HUDEP-2 (cell line): ENCODE measurements around the gene DPF1.
"Not testable (repeated sequence)": the region's sequence is repeated elsewhere in the genome, so short reads cannot be mapped to it uniquely, and the experiment has no call there.

Source experiments
- DNase-seq, 76 experiments: peaks; one replicate each; lab custom pipeline; 2025; ENCODE audit not compliant: unreplicated experiment in 76 of 76; lab: John Stamatoyannopoulos, UW

The DPF1 gene

DNA sequence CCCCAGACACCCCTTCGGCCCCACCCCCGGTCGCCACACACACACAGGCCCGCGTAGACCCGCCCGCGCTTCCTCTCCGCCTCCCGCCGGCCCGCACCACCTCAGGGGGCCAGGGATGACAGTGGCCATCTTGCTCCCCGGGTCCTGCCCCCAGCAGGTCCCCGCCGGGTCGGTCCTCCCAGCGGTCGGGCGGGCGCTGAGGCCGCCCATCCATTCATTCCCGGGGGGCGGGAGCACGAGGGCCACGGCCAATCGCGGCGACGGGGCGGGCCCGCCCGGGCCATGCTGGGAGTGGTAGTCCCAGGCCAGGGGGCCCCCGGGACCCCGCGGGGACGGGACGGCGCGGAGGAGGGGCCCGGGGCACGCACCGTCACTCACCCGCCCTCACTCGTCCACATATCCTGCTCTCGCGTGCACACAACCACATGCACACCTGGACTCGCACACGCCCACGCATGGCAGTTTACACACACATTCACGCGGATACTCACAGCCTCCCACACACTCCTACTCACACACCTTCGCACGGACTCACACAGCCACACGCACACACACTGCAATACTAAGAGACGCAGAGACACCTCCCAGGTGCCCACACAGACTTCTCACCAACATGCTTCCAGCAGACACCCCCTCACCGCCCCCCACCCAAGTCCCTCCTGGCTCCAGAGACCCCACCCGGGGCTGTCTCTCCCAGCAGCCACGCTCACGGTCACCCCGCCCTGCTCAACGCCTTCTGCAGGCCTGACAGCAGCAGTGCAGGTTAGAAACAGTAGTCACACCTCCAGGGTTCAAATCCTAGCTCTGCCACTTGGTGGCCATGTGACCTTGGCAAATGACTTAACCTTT is at the start of gene DPF1:
Gene DPF1 (minus strand): TSS at position 209 of the 849 bp plus-strand sequence. CDS start 80 bp downstream, at position 129.
- peak in 72 of 76 experiments; percentile 16 to 94 (median 77) for DNase-seq

DNA sequence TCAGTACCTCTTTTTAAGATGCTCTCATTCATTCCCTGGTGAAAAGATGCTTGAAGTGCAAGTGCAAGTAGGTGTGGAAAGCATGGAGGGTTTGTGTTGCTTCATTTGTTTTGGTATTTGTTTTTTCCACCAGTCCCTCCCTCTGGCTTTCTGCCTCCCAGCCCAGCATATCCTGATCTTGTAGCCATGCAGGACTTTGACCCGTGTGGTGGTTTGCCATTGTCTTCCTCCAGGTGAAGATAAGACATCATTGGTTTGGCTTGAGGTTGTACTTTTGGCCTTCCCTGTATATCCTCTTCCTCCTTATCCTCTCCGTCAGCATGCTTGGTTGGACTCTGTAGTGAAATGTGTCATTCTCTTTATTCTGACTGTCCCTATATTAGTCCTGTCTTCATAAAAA is 49.5 kb upstream of the DPF1 start:
- no peak for DNase-seq

DNA sequence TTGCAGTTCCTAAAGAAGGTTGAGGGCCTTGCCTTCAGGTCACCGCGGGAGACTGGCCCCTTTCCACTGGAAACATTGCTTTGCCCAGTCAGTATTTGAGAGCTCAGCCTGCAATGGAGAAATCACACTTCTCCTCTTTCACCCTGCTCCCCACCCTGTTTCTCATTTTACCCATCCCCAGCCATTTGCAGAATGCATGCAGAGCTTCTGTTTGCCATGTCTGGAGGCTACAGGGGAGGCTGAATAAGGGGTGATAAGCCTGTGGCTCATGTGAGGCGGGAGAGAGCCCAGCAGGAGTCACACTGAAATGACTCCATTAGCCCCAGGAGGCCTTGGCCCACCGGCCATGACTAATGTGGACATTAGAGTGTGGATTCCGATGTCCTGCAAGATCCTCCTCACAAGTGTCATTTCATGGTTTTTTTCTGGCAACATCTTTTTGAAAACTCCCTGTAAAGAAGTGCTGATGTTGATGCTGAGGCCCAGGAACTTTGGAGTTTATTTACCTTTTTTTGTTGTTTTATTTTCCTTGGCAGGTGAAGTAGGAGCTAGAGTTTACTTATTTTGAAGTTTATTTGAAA is 46.7 kb upstream of the DPF1 start:
- peak in 52 of 76 experiments; percentile 15 to 75 (median 44) for DNase-seq

DNA sequence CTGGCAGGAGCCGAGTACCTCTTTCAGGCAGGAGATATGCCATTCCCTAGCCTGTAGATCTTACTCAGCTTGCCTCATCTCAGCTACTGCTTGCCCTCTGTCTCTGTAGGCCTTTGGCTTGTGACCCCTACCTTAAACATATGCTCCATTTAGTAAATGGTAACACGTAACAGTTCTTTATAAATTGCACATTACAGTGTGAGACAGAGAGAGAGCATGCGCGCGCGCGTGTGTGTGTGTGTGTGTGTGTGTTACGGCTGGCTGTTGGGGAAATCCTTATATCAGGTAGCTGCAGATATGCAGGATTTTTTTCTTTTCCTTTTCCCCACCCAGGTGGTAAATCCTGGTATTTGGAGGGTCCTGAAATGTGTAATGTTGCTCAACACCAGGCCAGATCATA is 44.5 kb upstream of the DPF1 start:
- DNase-seq = peak in 16 of 76 experiments; percentile 10 to 52 (median 28)

DNA sequence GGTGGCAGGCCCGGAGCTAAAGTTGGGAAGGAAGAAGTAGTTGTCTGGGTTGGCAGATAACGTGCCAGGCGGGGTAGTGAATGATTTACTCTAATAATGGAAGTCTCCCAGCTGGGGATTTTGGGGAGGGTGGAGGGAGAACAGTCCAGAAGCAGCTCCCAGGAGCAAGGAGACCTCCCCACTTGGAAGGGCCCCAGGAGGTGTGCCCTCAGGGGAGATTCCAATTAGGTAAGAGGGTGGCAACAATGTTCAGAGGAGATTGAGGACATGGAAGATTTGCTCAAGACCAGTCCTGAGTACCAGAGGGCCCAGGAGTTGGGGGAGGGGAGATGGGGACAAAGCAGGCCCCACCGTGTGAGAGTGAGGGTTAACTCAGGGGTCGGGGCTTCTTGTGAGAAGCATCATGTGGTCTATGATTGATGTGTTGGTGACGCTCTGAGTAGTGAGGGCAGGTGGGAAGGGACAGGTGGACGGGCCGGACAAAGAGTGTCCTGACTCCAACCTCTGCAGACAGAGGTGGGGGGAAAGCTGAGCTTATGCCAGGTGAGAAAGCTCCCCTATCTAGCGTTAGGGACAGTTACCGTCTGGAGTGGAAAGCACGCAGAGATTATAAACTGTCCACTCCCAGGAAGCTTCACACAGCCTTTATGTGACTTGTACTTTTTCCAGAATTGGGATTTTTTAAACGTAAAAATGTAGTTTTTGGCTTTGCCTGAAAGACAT is 43.9 kb upstream of the DPF1 start:
- DNase-seq = peak in 1 of 76 experiments; percentile 38

DNA sequence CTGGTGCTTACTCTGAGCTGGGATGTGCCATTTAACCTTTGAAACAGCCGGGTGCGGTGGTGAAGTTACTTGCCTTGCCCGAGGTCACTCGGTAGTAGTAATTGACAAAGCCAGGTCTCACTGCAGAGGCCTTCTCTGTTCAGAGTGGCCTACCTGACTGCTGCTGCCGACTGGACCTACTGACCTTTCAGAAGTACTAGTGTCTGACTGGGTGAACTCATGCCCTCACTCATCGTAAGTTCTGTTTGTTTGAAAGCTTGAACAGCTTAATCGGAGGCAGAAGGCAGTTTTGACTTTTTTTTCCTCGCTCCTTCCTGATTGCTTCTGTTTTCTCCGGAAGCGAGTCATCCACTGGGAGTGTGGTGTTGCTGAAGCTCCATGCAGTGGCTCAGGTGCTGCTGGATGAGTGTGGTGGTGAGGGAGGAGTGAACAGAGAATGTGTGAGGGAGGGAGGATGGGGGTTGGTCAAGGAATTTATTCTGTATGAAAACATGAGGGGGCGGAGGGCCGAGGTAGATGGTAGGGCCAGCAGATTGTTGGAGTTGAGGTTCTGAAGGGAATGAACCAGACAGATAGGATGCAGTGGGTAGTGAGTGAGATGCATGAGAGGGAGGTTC is 43.1 kb upstream of the DPF1 start:
- DNase-seq = no peak

DNA sequence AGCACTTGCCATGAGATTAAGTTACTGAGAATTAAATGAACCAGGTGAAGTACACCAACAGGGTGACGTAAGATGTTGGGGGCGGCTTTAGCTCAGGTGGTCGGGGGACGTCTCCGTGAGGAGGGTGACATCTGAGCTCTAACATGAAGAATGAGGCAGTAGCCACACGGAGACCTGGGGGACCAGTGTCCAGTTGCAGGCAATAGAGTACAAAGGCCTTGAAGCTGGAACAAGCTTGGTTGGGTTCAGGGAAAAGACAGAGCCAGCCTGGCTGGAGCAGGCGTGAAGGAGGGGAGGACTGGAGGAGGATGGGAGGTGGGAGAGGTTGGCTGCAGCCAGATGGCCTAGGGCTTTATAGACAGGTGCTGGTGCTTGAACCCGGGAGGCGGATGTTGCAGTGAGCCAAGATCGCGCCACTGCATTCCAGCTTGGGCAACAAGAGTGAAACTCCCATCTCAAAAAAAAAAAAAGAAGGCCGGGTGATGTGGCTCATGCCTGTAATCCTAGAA is 42.0 kb upstream of the DPF1 start:
- no peak for DNase-seq

DNA sequence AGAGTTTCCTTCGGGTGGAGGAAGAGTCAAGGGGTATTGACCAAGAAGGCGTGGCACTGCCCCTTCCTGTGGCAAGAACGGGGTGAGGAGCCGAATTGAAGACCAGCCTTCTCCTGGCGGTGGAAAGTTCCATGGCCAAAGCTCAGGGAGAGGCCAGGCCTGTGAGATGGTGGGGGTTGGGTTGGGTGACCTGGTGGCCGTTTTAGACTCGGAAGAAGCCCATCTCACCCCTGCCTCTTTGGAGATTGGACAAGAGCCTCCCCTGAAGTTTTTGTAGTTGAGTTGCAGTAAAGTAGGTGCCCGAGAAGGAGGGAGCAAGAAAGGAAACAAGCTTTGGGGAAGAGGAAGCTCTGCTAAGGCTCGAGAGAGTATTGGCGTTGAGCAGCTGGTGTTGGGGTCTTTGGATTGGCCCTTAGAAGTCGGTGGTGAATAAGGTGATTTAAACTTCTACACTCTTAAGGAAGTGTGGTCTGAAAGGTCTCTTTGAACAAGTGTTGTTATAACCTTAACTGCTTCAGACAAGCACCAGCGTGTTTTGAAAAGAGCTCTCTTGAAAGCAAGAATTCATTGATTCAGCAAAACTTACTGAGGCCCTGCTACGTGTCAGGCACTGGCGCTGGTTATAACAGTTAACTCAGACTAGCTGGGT is 41.3 kb upstream of the DPF1 start:
- DNase-seq = peak in 11 of 76 experiments; percentile 12 to 41 (median 25)

DNA sequence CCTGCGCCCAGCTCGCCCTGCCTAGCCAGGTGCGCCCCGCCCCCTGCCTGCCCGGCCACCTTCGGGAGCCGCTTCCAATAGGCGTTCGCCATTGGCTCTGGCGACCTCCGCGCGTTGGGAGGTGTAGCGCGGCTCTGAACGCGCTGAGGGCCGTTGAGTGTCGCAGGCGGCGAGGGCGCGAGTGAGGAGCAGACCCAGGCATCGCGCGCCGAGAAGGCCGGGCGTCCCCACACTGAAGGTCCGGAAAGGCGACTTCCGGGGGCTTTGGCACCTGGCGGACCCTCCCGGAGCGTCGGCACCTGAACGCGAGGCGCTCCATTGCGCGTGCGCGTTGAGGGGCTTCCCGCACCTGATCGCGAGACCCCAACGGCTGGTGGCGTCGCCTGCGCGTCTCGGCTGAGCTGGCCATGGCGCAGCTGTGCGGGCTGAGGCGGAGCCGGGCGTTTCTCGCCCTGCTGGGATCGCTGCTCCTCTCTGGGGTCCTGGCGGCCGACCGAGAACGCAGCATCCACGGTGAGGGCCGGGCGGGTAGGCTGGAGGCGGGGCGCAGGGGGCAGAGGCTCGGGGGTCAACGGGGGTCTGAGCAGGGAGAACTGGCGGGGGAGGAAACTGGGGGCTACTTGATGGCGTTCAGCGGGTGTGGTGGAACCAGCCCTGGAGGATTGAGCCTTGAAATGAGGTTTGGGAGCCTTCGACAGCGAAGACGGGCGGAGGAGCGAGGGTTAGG is 40.6 kb upstream of the DPF1 start, which contains the start of gene SPINT2:
Gene SPINT2 (plus strand): TSS at position 88 of the 727 bp plus-strand sequence. CDS start 320 bp downstream, at position 408.
- DNase-seq = peak in 44 of 76 experiments; percentile 32 to 83 (median 58)

DNA sequence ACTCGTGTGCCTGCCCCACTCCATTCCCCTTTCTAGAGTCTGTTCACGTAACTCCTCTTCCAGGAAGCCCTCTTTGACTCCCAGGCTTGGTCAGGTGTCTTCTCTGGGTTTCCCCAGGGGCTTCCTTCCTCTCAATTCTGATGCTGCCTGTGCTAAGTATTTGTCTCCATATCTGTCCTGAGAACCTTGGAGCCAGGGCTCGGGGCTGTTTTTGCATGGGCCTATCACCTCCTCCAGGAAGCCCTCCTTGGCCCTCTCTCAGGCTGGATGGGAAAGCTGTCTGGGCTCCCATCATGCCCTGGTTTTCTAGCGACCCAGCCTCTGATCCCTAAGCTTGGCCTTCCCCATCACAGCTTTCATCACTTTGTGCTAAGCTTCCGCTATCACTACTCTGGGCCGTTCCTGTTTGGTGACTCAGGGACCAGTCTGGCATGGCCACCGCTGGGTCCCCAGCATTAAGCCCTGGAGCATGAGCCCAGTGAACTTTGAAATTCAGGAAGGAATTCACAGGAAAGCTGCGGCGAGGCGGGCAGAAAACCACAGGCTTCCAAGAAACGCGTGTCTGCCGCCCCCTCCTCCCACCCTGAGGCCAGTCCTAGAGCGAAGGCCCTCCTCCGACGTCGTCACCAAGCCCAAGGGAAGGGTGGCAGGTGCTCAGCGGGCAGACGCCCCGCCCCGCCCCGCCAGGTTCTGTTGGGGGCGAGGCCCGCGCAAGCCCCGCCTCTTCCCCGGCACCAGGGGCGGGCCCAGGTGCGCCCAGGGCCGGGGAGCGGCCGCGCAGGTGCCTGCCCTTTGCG is 39.9 kb upstream of the DPF1 start:
- DNase-seq = peak in 45 of 76 experiments; percentile 24 to 79 (median 59)

DNA sequence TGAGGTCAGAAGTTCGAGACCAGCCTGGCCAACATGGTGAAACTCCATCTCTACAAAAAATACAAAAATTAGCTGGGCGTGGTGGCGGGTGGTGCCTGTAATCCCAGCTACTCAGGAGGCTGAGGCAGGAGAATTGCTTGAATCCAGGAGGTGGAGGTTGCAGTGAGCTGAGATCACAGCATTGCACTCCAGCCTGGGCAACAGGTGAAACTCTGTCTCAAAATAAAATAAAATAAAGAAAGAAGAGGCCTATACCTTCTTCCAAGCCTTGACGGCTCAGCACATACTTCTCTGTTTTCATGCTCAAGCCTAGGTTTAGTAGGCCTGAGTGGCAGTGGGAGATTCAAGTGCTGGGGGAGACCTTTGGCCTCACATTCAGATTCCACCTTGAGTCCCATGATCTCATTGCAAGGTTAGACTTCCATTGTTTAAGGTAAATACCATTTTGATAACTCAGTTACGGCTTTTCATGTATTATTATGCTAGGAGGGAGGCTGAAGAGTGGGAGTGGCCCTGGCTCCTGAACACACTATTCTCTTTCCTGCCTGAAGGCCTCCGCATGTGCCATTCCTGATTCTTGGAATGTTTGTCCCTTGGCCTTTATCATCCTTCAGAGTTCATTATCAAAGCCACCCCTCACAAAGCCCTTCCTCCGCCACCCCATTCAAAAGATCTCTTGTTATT is 38.7 kb upstream of the DPF1 start:
- DNase-seq = no peak

DNA sequence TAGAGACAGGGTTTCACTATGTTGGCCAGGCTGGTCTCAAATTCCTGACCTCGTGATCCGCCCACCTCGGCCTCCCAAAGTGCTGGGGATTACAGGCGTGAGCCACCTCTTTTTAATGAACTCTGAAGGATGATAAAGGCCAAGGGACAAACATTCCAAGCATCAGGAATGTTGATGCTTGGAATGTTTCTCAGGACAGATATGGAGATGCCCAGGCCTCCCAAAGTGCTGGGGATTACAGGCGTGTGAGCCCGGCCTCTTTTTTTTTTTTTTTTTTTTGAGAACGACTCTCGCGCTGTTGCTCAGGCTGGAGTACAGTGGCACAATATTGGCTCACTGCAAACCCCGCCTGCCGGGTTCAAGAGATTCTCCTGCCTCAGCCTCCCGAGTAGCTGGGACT is 37.9 kb upstream of the DPF1 start:
- DNase-seq = not testable (repeated sequence)

DNA sequence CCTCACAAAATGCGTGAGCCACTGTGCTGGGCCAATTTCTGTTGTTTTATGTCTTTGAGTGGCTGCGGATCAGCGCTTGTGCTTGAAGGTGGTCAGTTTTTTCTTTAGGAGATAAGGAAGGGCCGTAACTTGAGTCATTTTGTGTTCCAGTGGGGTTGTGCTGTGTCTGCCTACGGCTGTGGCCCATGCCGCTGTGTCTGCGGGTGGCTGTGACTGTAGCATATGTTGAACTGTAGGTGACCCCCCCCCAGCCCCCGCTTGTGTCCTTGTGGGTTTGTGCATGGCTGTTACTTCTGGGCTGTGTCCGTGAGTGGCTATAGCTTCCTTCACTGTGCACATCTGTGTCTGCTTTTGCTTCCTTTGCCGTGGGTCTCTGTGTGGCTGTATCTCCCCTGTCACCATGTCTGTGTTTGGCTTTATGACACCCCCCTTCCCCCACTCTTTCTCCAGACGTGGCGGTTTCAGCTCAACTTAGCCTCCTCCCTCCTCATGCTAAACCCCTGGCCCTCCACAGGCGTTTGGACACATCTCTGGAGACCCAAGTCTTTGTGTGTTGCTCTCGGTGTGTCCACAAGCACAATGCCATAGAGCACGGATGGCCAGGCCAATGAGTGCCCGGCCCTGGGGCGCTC is 31.5 kb upstream of the DPF1 start:
- DNase-seq = peak in 1 of 76 experiments; percentile 44

DNA sequence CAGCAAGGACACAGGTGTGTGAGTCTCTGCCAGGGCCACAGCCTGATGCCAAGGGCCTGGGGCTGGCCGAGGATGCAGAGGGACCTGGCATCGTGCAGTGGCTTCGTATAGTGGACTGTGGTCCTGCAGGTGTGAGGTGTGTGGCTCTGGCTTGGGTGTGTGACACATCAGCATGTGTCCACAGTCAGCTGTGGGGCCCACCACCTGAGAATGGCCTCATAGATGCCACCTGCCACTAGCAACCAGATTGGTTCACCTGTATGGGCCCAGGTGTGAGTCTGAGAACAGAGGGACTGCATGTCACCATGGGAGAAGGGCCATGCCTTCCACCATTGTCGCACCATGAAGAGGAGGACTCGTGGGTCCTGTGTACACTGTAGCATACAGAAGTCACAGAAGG is 29.8 kb upstream of the DPF1 start:
- no peak for DNase-seq

DNA sequence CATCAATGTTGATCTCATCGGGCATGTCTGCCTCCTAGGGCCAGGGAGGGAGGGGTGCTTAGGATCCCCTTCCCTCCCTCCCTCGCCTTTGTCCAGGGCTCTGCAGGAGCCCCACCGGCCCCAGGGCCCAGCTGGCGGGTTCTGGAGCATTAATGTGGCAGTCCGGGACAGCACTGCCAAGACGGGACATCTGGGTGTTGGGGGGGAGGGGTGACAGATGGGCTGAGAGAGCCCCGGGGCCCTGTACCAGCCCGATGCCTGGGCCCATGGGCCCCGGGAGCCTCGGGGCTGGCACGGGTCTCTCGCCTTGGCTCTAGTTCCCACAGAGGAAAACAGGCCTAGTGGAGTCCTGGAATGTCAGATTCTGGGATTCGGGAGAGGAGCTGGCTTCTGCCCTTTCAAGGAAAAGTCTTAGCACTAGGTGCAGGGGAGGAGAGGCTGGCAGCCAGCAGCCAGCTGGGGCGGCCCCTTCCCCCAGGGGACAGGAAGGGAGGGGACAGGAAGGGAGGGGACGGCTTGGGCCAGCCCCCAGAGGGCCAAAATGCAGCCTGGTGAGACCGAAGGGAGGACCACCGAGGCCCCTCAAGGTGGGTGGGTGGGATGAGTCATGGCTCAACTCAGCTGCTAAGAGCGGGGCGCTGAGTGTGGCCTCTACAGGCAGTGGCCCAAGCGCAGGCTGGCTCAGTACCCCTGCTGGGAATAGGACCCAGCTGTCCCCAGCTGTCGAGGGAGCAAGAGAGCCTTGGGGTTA is 29.1 kb upstream of the DPF1 start:
- DNase-seq = no peak

DNA sequence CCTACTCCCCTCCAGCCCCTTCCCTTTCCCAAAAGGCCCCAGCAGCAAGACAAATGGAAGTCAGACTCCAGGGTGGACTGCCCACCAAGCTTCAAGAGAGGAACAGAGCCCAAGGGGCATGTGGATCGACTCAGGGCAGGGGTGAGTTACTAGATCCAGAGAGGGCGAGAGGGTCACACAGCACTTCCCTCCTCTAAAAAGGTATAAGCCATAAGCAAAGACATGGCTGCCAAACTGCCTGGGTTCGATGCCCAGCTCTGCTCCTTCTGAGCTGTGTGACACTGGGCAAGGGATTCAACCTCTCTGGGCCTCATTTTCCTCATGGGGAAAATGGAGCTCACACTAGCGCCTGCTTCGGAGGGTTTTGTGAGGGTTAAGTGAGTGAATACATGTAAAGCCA is 28.4 kb upstream of the DPF1 start:
- DNase-seq = no peak

DNA sequence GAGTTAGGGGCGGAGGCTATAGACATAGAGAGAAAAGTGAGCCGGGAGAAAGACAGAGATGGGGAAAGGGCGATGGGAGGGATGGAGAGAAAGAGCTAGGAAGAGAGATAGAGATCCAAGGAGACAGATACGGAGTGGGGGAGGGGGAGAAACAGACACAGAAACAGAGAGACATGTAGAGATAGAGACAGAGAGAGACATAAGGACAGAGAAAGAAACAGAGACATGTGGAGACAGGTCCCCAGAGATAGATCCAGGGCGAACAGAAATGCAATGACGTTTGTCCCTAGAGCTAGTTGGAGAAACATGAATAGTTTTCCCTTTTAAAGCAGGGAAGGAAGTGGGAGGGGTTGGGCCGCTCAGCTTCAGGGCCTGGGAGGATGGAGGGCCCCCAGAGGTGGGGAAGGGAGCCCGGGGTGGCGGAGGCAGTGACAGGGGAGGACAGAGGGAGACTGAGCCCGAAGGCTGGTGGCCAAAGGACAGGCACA is 27.6 kb upstream of the DPF1 start:
- DNase-seq = no peak
